Right lobe of liver (tissue), 6 donors: ENCODE measurements around the gene SERPINB12. TPM values are rescaled to one million over a fixed set of nuclear protein-coding genes. Genes with fewer than 3 reads are reported as not detected.
A peak's percentile ranks its signal among the peaks of the same experiment; 100 is the strongest.

ENCODE experiments used
- ATAC-seq, 4 donors: fragments of 200-7000 bp; cut with Tn5 transposase; one replicate each; pipeline ENCODE4 v1.9.1; 2020; ENCODE audit warnings: mild to moderate bottlenecking in 4 of 4, moderate library complexity in 4 of 4
- DNase-seq, 3 donors: peaks; one replicate each; pipeline ENCODE4 v3.0.0-alpha.2; 2020
- H3K27ac ChIP-seq, 3 donors: fragments of 200-600 bp; one replicate each; pipeline ENCODE4 v1.8.0; 2022
- H3K27me3 ChIP-seq, 2 donors: fragments of 200-600 bp; one replicate each; pipeline ENCODE4 v1.8.0; 2022
- H3K36me3 ChIP-seq, 4 donors: fragments of 200-600 bp; sonication (generic) in 1 of 4; one replicate each; pipeline versions ENCODE4 v1.5.1 to v1.8.0; 2017 to 2022; ENCODE audit warnings: control low read depth in 1 of 4
- H3K4me1 ChIP-seq, 4 donors: fragments of 200-600 bp; sonication (generic) in 1 of 4; one replicate each; pipeline versions ENCODE4 v1.5.1 to v1.8.0; 2017 to 2022; ENCODE audit warnings: control low read depth in 1 of 4
- H3K4me3 ChIP-seq, 3 donors: fragments of 200-600 bp; one replicate each; pipeline ENCODE4 v1.8.0; 2022
- H3K9me3 ChIP-seq, 4 donors: fragments of 200-600 bp; sonication (generic) in 1 of 4; one replicate each; pipeline versions ENCODE4 v1.5.1 to v1.8.0; 2017 to 2022; ENCODE audit warnings: control low read depth in 1 of 4
- POLR2A ChIP-seq: fragments of 450-650 bp; IDR thresholded peaks from one replicate; pipeline ENCODE4 v1.6.1; 2017; ENCODE audit warnings: antibody characterized with exemption, mild to moderate bottlenecking
- WGBS: methylation state at CpG from one replicate; pipeline ENCODE4 v1.1.6; 2018; ENCODE audit warnings: low coverage, low lambda C conversion rate; ENCODE audit not compliant: insufficient coverage; ENCODE audit errors: missing lambda C conversion rate; 5-methylcytosine and 5-hydroxymethylcytosine counted together
- intact Hi-C, 2 donors: fragments of 100-400 bp; cut with DNase I; formaldehyde crosslinking; loops; one replicate each; pipeline versions ENCODE4 v1.11.2 to v1.14.1; 2022
- total RNA-seq, 6 experiments: library from RNA; depleted of rRNA in 2 of 6; stranded (reverse); fragments of >200 nt in 2 of 6; fragmentation: NEBNext Ultra II Directional in 3 of 6; extraction: Animal tissue kit (Norgen Biotek cat#: 25700) in 3 of 6; gene quantifications; one replicate each; pipeline versions ENCODE4 v1.1.0 to v1.2.4, GENCODE V29; 2016 to 2023
- TF ChIP-seq, protein P1 (sequence below), 4 donors: fragments of 200-600 bp in 3 of 4; fragments of 450-650 bp in 1 of 4; IDR thresholded peaks; one replicate each; pipeline versions ENCODE4 v1.5.1 to v1.8.0; 2016 to 2022; ENCODE audit warnings: antibody characterized with exemption in 4 of 4, mild to moderate bottlenecking in 2 of 4
- donor health status: DM: no; HTN: yes; CAD: no.
- donor health status: DM: no; HTN: no; CAD: no.
- donor health status: DM: no; HTN: no; CAD: no.
- donor health status: DM: no; HTN: yes; CAD: no.
- donor health status: DM: no; HTN: yes; CAD: no.

The SERPINB12 gene
- total RNA-seq, 6 experiments from 2014 or later: not detected

DNA sequence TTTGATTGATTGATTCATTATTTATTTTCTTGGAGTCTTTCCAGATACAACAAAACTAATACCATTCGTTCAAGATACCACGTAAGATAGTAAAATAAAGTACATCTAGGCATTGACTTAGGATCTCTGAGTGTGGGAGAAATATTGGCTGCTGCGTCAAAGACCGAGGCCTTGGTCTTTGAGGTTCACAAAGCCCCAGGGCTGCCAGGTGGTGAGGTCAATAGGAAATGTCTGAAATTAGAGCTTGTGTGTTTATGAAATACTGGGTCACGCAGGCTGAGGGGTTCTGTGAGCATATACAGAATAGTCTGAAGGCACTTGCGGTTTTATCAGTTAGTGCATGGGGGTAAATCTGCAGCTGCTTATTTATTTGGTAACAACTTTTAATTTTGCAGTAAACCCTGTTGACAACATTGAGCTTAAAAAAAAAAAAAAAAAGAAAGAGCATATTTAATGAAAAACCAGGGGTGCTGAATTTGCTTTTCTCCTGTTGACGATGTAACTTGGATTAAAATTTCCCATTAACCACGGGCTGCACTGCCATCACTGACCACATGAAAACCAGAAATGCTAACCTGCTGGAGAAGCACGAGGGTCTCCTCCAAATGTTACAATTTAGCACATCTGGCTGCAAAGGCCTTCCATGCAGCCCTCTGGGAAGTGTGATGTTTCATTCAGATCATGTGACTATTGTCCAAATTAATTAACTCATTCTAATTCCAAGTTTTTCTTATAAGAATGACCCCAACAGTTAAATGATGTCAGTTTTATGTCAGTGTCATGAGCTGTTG lies 27.1 kb upstream of the SERPINB12 start:
- Histone ChIP-seq H3K4me1 (no peaks in the 10 kb centered on the region), H3K4me3 (no peak overlapping the region), H3K27ac (no peak overlapping the region), H3K27me3 (no peaks in the 10 kb centered on the region), H3K9me3 (no peaks in the 10 kb centered on the region), H3K36me3 (no peaks in the 10 kb centered on the region)
- ATAC-seq (no peak), DNase-seq (no peak)
- TF ChIP-seq, protein P1, sequence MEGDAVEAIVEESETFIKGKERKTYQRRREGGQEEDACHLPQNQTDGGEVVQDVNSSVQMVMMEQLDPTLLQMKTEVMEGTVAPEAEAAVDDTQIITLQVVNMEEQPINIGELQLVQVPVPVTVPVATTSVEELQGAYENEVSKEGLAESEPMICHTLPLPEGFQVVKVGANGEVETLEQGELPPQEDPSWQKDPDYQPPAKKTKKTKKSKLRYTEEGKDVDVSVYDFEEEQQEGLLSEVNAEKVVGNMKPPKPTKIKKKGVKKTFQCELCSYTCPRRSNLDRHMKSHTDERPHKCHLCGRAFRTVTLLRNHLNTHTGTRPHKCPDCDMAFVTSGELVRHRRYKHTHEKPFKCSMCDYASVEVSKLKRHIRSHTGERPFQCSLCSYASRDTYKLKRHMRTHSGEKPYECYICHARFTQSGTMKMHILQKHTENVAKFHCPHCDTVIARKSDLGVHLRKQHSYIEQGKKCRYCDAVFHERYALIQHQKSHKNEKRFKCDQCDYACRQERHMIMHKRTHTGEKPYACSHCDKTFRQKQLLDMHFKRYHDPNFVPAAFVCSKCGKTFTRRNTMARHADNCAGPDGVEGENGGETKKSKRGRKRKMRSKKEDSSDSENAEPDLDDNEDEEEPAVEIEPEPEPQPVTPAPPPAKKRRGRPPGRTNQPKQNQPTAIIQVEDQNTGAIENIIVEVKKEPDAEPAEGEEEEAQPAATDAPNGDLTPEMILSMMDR (IDR thresholded peaks at IDR 0.05): no peak
- no peak for TF ChIP-seq POLR2A
- 58% methylated on average over 9 of the region's 9 CpGs for WGBS
- intact Hi-C loops: loop anchor here (10.0 kb wide), 2 partner anchors 320 to 340 kb away; no protein-coding TSS in a partner anchor

DNA sequence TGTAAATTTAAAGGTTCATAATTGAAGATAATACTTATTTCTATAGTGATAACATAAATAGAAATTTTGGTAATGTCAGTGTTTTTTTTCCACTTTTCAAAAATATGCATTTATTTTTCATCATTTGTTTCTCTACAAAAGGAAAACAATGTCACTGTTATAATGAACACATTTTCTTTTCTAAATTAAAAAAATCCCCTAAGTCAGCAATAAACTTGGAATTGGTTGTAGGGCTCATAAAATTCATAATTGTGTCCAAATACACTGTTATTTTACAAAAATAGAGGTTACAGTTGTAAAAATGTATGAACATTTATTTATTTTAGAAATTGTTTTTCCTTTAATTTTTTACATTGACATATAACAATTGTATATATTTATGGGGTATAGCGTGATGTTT lies 26.4 kb upstream of the SERPINB12 start:
- Histone ChIP-seq H3K9me3 (no peaks in the 10 kb centered on the region), H3K4me3 (no peak overlapping the region), H3K36me3 (no peaks in the 10 kb centered on the region), H3K27ac (no peak overlapping the region), H3K4me1 (no peaks in the 10 kb centered on the region), H3K27me3 (no peaks in the 10 kb centered on the region)
- TF ChIP-seq POLR2A: no peak
- 62% methylated on average over 1 of the region's 1 CpG for WGBS
- ATAC-seq: no peak
- DNase-seq: no peak
- intact Hi-C loops: loop anchor here (10.0 kb wide), 2 partner anchors 319 to 339 kb away; no protein-coding TSS in a partner anchor

DNA sequence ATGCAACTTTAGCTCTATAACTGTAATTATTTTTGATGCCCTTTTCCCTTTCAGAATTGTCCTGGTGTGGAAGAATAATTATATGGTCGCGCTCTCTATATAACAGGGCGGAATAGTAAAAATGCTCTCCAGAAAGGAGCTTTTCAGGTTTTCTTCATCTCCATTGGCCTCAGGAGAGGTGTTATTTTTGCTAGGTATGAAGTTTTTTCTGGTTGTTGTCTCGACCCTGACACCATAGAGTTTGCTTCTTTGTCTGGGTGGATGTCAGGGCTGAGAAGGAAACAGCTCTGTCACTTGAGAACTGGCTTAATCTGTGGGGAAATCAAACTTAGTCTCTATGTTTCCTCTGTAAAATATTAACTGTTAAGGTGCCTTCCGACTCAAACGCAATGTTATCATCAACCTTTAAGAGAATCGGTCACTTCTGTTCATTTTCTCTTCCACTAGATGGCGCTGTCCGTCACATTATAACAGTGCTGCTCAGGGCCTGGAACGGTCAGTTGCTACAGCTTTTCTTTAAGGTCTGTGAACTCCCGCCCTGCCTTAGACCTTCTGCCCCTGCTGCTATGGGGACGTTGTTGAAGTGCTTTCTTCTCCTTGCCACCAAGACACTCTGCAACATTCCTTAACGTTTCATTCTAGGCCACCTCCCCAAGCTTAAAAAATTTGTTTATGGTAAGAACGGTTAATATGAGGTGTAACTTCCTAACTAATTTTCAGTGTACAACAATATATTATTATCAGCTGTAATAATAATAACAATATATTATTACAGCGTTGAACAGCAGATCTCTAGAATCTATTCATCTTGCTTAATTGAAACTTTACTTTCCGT lies 23.8 kb upstream of the SERPINB12 start:
- intact Hi-C loops: loop anchor here (10.0 kb wide), 2 partner anchors 316 to 336 kb away; no protein-coding TSS in a partner anchor
- Histone ChIP-seq H3K4me1 (no peaks in the 10 kb centered on the region), H3K9me3 (no peaks in the 10 kb centered on the region), H3K27me3 (no peaks in the 10 kb centered on the region), H3K36me3 (no peaks in the 10 kb centered on the region), H3K4me3 (no peak overlapping the region), H3K27ac (no peak overlapping the region)
- peak; percentile 87 to 92 (median 90) for ATAC-seq
- peak in 1 of 3 donors; percentile 52 for DNase-seq
- WGBS: 23% methylated on average over 16 of the region's 16 CpGs
- TF ChIP-seq POLR2A: no peak
- TF ChIP-seq, protein P1 (IDR thresholded peaks at IDR 0.05): peak; percentile 70 to 87 (median 75)

DNA sequence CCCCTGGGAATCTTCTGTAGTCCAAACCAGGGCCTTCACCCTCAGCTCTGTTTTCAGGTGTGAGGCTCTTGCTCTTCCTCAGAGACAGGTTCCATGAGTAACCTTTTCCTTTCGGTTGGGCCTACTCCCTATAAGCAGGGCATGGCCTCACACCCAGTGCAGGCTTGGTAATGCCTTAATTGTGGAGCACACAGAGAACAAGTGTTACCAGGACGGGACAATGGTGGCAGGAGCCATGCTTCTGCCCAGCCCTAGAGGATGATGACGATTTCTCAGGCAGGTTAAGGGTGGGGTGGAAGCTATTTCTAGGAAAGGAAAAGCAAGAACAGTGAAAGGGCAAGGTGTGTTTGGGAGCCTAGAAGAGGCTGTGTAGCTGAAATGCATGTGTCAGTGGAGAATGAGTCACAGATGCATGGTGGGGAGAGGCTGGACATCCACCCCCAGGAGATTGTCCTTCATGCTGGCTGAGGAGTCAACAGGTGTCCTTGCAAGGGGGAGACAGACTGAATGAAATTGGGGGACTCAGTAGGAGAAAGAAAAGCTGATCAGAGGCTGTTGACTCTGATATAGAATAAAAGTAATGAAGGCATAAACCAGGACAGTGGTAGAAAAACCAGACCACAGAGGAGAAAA lies 22.0 kb upstream of the SERPINB12 start:
- Histone ChIP-seq H3K36me3 (no peaks in the 10 kb centered on the region), H3K27me3 (no peaks in the 10 kb centered on the region), H3K4me3 (no peak overlapping the region), H3K27ac (no peak overlapping the region), H3K4me1 (no peaks in the 10 kb centered on the region), H3K9me3 (no peaks in the 10 kb centered on the region)
- ATAC-seq (no peak), DNase-seq (no peak)
- intact Hi-C loops: no loop called here
- TF ChIP-seq, protein P1 (IDR thresholded peaks at IDR 0.05): no peak
- TF ChIP-seq POLR2A: no peak
- WGBS: 60% methylated on average over 3 of the region's 3 CpGs
